ENCODE data around the gene MMRN2.

DNA sequence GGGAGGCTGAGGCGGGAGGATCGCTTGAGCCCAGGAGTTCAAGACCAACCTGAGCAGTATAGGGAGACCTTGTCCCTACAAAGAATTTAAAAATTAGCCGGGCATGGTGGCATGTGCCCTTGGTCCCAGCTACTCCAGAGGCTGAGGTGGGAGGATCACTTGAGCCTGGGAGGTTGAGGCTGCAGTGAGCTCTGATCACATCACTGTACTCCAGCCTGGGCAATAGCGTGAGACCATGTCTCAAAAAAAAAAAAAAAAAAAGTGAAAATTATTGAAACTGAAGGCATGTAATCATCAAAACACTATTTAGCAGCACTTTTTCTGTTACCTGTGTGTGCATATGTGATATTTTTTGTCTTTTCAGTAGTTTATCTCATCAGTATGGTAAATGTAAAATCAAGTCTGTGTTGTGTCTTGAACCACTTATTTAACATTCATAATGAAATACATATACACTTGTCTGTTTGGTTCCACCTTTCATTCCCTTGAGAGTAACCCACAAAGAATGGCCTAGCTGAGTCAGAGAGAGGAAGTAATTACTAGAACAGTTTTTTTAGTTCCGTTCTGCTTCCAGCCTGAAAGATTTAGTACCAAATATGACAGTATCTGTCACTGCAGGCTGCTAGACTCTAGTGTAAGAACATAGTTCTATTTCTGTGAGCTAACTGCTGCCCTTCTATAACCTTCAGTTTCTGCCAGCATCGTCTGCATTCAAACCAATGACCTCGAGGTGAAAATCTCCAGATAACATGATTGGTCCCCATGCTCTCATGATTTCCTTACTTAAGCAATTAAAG lies 68.6 kb downstream of the MMRN2 start:
- TF ChIP-seq, protein P1, sequence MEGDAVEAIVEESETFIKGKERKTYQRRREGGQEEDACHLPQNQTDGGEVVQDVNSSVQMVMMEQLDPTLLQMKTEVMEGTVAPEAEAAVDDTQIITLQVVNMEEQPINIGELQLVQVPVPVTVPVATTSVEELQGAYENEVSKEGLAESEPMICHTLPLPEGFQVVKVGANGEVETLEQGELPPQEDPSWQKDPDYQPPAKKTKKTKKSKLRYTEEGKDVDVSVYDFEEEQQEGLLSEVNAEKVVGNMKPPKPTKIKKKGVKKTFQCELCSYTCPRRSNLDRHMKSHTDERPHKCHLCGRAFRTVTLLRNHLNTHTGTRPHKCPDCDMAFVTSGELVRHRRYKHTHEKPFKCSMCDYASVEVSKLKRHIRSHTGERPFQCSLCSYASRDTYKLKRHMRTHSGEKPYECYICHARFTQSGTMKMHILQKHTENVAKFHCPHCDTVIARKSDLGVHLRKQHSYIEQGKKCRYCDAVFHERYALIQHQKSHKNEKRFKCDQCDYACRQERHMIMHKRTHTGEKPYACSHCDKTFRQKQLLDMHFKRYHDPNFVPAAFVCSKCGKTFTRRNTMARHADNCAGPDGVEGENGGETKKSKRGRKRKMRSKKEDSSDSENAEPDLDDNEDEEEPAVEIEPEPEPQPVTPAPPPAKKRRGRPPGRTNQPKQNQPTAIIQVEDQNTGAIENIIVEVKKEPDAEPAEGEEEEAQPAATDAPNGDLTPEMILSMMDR (conservative IDR thresholded peaks at IDR 0.05; ENCODE audit: low read depth, low read length), result no peak
- no peak for TF ChIP-seq EZH2 (IDR thresholded peaks at IDR 0.05; ENCODE audit: borderline replicate concordance, low read depth, low read length, poor library complexity, severe bottlenecking)
